ENCODE measurements around the gene TMEM208.
A peak's percentile ranks its signal among the peaks of the same experiment; 100 is the strongest.

The TMEM208 gene

GRCh38 chr16:67236563-67237395 is 9.8 kb downstream of the TMEM208 start:
- Mint-ChIP-seq H3K4me1 (peaks cover 36% of the 10 kb centered on the region), H3K9me3 (no peaks in the 10 kb centered on the region), H3K4me3 (peak overlapping the region; percentile 51), H3K27ac (peak overlapping the region; percentile 83), H3K36me3 (peaks cover 98% of the 10 kb centered on the region)
- ATAC-seq (peak; percentile 81), DNase-seq (ENCODE audit: low spot score in 2 of 2) (peak; percentile 76 to 92)

GRCh38 chr16:67237396-67238277 is 10.7 kb downstream of the TMEM208 start:
- H3K4me1 Mint-ChIP-seq = peaks cover 41% of the 10 kb centered on the region
- no peak overlapping the region for H3K4me3 Mint-ChIP-seq
- H3K9me3 Mint-ChIP-seq = no peaks in the 10 kb centered on the region
- no peak for ATAC-seq
- no peak for DNase-seq (ENCODE audit: low spot score in 2 of 2)
- peak overlapping the region; percentile 50 for H3K27ac Mint-ChIP-seq
- peaks cover 90% of the 10 kb centered on the region for H3K36me3 Mint-ChIP-seq

GRCh38 chr16:67238278-67238575 is 11.3 kb downstream of the TMEM208 start:
- H3K4me1 Mint-ChIP-seq = peaks cover 43% of the 10 kb centered on the region
- no peak for ATAC-seq
- no peak for DNase-seq (ENCODE audit: low spot score in 2 of 2)
- H3K36me3 Mint-ChIP-seq = peaks cover 84% of the 10 kb centered on the region
- no peak overlapping the region for H3K4me3 Mint-ChIP-seq
- H3K27ac Mint-ChIP-seq = peak overlapping the region; percentile 50
- no peaks in the 10 kb centered on the region for H3K9me3 Mint-ChIP-seq

GRCh38 chr16:67238806-67239470 is 12.0 kb downstream of the TMEM208 start:
- Mint-ChIP-seq H3K36me3 (peaks cover 77% of the 10 kb centered on the region), H3K9me3 (no peaks in the 10 kb centered on the region), H3K4me1 (peaks cover 44% of the 10 kb centered on the region), H3K4me3 (no peak overlapping the region), H3K27ac (peak overlapping the region; percentile 50)
- DNase-seq (ENCODE audit: low spot score in 2 of 2) (no peak), ATAC-seq (no peak)

- ATAC-seq (no peak), DNase-seq (ENCODE audit: low spot score in 2 of 2) (no peak)
- H3K36me3 Mint-ChIP-seq = peaks cover 75% of the 10 kb centered on the region
- H3K4me3 Mint-ChIP-seq = no peak overlapping the region
- peak overlapping the region; percentile 90 for H3K27ac Mint-ChIP-seq
- peaks cover 59% of the 10 kb centered on the region for H3K4me1 Mint-ChIP-seq
- no peaks in the 10 kb centered on the region for H3K9me3 Mint-ChIP-seq
Observed at GRCh38 chr16:67240506-67240905, 13.6 kb downstream of the TMEM208 start.

GRCh38 chr16:67241008-67241900 is 14.3 kb downstream of the TMEM208 start:
- DNase-seq (ENCODE audit: low spot score in 2 of 2) (no peak), ATAC-seq (no peak)
- Mint-ChIP-seq H3K36me3 (peaks cover 68% of the 10 kb centered on the region), H3K4me3 (peak overlapping the region; percentile 25), H3K4me1 (peaks cover 54% of the 10 kb centered on the region), H3K27ac (peak overlapping the region; percentile 90), H3K9me3 (no peaks in the 10 kb centered on the region)

GRCh38 chr16:67242138-67242730 is 15.3 kb downstream of the TMEM208 start:
- peak overlapping the region; percentile 90 for H3K27ac Mint-ChIP-seq
- peaks cover 47% of the 10 kb centered on the region for H3K4me1 Mint-ChIP-seq
- H3K9me3 Mint-ChIP-seq = no peaks in the 10 kb centered on the region
- ATAC-seq (no peak), DNase-seq (ENCODE audit: low spot score in 2 of 2) (no peak)
- no peak overlapping the region for H3K4me3 Mint-ChIP-seq
- peaks cover 58% of the 10 kb centered on the region for H3K36me3 Mint-ChIP-seq

- no peak for ATAC-seq
- peak overlapping the region; percentile 86 for H3K4me3 Mint-ChIP-seq
- peaks cover 50% of the 10 kb centered on the region for H3K4me1 Mint-ChIP-seq
Observed at GRCh38 chr16:67243481-67243880, 16.6 kb downstream of the TMEM208 start.

GRCh38 chr16:67244387-67245185 is 17.7 kb downstream of the TMEM208 start:
- no peaks in the 10 kb centered on the region for H3K9me3 Mint-ChIP-seq
- peak; percentile 56 to 88 for DNase-seq (ENCODE audit: low spot score in 2 of 2)
- peak; percentile 79 for ATAC-seq
- peaks cover 40% of the 10 kb centered on the region for H3K36me3 Mint-ChIP-seq
- H3K4me3 Mint-ChIP-seq = peak overlapping the region; percentile 86
- peak overlapping the region; percentile 98 for H3K27ac Mint-ChIP-seq
- peaks cover 56% of the 10 kb centered on the region for H3K4me1 Mint-ChIP-seq

More at GRCh38 chr16:67243481-67243880, 16.6 kb downstream of the TMEM208 start:
- H3K36me3 Mint-ChIP-seq = peaks cover 51% of the 10 kb centered on the region
- H3K9me3 Mint-ChIP-seq = no peaks in the 10 kb centered on the region
- no peak for DNase-seq (ENCODE audit: low spot score in 2 of 2)
- H3K27ac Mint-ChIP-seq = peak overlapping the region; percentile 98

GRCh38 chr16:67245186-67245585 is 18.3 kb downstream of the TMEM208 start:
- DNase-seq (ENCODE audit: low spot score in 2 of 2) = no peak
- H3K4me1 Mint-ChIP-seq = peaks cover 62% of the 10 kb centered on the region
- no peaks in the 10 kb centered on the region for H3K9me3 Mint-ChIP-seq
- peak overlapping the region; percentile 86 for H3K4me3 Mint-ChIP-seq
- ATAC-seq = no peak
- H3K27ac Mint-ChIP-seq = peak overlapping the region; percentile 98
- peaks cover 34% of the 10 kb centered on the region for H3K36me3 Mint-ChIP-seq

- Mint-ChIP-seq H3K9me3 (no peaks in the 10 kb centered on the region), H3K27ac (peak overlapping the region; percentile 98), H3K36me3 (peaks cover 30% of the 10 kb centered on the region), H3K4me3 (peak overlapping the region; percentile 86), H3K4me1 (peaks cover 61% of the 10 kb centered on the region)
- DNase-seq (ENCODE audit: low spot score in 2 of 2) = no peak
- no peak for ATAC-seq
Observed at GRCh38 chr16:67245674-67246080, 18.7 kb downstream of the TMEM208 start.

GRCh38 chr16:67246081-67246755 is 19.3 kb downstream of the TMEM208 start:
- Mint-ChIP-seq H3K9me3 (no peaks in the 10 kb centered on the region), H3K4me3 (peak overlapping the region; percentile 86), H3K4me1 (peaks cover 56% of the 10 kb centered on the region), H3K27ac (peak overlapping the region; percentile 98), H3K36me3 (peaks cover 26% of the 10 kb centered on the region)
- peak; percentile 32 for ATAC-seq
- peak; percentile 50 to 87 for DNase-seq (ENCODE audit: low spot score in 2 of 2)

GRCh38 chr16:67246756-67247191 is 19.8 kb downstream of the TMEM208 start:
- ATAC-seq (peak; percentile 1), DNase-seq (ENCODE audit: low spot score in 2 of 2) (peak; percentile 47 to 85)
- H3K9me3 Mint-ChIP-seq = no peaks in the 10 kb centered on the region
- peak overlapping the region; percentile 96 for H3K27ac Mint-ChIP-seq
- peak overlapping the region; percentile 86 for H3K4me3 Mint-ChIP-seq
- H3K4me1 Mint-ChIP-seq = peaks cover 50% of the 10 kb centered on the region
- peaks cover 20% of the 10 kb centered on the region for H3K36me3 Mint-ChIP-seq
